ENCODE results near the gene NMNAT1. TPM values are rescaled to one million over a fixed set of nuclear protein-coding genes. Genes with fewer than 3 reads are reported as not detected.
"Not testable (repeated sequence)": the region's sequence is repeated elsewhere in the genome, so short reads cannot be mapped to it uniquely, and the experiment has no call there.

The NMNAT1 gene
- total RNA-seq, 1 donor from 2014 or later, result 7.9 TPM

- Histone ChIP-seq H3K27me3 (no peaks in the 10 kb centered on the region), H3K36me3 (no peaks in the 10 kb centered on the region), H3K27ac (no peak overlapping the region), H3K4me3 (no peak overlapping the region), H3K9me3 (no peaks in the 10 kb centered on the region), H3K4me1 (peaks cover 0 to 5% of the 10 kb centered on the region in 2 donors)
- TF ChIP-seq, protein P1, sequence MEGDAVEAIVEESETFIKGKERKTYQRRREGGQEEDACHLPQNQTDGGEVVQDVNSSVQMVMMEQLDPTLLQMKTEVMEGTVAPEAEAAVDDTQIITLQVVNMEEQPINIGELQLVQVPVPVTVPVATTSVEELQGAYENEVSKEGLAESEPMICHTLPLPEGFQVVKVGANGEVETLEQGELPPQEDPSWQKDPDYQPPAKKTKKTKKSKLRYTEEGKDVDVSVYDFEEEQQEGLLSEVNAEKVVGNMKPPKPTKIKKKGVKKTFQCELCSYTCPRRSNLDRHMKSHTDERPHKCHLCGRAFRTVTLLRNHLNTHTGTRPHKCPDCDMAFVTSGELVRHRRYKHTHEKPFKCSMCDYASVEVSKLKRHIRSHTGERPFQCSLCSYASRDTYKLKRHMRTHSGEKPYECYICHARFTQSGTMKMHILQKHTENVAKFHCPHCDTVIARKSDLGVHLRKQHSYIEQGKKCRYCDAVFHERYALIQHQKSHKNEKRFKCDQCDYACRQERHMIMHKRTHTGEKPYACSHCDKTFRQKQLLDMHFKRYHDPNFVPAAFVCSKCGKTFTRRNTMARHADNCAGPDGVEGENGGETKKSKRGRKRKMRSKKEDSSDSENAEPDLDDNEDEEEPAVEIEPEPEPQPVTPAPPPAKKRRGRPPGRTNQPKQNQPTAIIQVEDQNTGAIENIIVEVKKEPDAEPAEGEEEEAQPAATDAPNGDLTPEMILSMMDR (IDR thresholded peaks at IDR 0.05), result no peak
- intact Hi-C loops (cut with DNase I), result no loop called here
- no peak for DNase-seq (ENCODE audit: low spot score in 2 of 2)
These were observed 57.9 kb downstream of the NMNAT1 start for GRCh38 chr1:10001016-10001665.

- H3K4me1 ChIP-seq; H3K27ac ChIP-seq; DNase-seq (ENCODE audit: low spot score in 2 of 2); H3K36me3 ChIP-seq; H3K4me3 ChIP-seq; H3K27me3 ChIP-seq; H3K9me3 ChIP-seq; intact Hi-C loops (cut with DNase I): not testable (repeated sequence)
These were observed 62.0 kb downstream of the NMNAT1 start for GRCh38 chr1:10005248-10005647.

DNA sequence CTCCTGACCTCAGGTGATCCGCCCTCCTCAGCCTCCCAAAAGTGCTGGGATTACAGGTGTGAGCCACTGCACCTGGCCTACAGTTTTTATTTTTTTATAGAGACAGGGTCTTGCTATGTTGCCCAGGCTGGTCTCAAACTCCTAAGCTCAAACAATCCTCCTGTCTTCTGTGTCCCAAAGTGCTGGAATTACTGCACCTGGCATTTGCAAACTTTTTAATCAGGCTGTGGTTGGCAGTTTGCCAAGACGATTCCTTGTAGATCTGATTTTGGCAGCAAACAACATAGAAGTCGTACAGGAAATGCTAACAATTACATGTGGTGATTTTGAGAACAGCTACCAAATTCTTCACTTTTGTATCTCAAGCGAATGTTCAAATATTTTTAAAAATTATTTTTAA, 63.9 kb downstream of the NMNAT1 start:
- H3K27ac ChIP-seq, result no peak overlapping the region
- intact Hi-C loops (cut with DNase I), result no loop called here
- H3K4me3 ChIP-seq, result no peak overlapping the region
- H3K9me3 ChIP-seq, result no peaks in the 10 kb centered on the region
- TF ChIP-seq, protein P1 (IDR thresholded peaks at IDR 0.05), result no peak
- no peaks in the 10 kb centered on the region for H3K27me3 ChIP-seq
- no peaks in the 10 kb centered on the region for H3K4me1 ChIP-seq
- no peaks in the 10 kb centered on the region for H3K36me3 ChIP-seq
- no peak for DNase-seq (ENCODE audit: low spot score in 2 of 2)

DNA sequence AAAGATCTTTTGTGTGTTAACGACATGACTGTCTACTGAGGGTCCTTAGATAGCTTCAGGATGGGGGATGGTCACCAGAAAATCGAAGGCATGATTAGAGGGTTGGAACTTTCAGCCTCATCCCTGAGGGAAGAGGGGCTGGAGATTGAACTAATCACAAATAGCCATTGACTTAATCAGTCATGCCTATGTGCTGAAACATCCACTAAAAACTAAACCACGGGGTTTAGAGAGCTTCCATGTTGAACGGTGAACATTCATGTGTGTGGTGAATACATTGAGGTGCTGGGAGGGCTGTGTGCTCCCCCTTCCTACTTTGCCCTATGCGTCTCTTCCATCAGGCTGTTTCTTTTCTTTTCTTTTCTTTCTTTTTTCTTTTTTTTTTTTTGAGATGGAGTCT, 70.7 kb downstream of the NMNAT1 start:
- TF ChIP-seq, protein P1 (IDR thresholded peaks at IDR 0.05), result no peak
- no peak overlapping the region for H3K27ac ChIP-seq
- H3K9me3 ChIP-seq, result no peaks in the 10 kb centered on the region
- no peaks in the 10 kb centered on the region for H3K36me3 ChIP-seq
- intact Hi-C loops (cut with DNase I), result no loop called here
- H3K4me1 ChIP-seq, result peaks cover 4 to 9% of the 10 kb centered on the region in 2 donors
- DNase-seq (ENCODE audit: low spot score in 2 of 2), result no peak
- no peak overlapping the region for H3K4me3 ChIP-seq
- H3K27me3 ChIP-seq, result no peaks in the 10 kb centered on the region

- Histone ChIP-seq H3K4me1 (peaks cover 4 to 9% of the 10 kb centered on the region in 2 donors), H3K27ac (no peak overlapping the region), H3K9me3 (no peaks in the 10 kb centered on the region), H3K27me3 (no peaks in the 10 kb centered on the region), H3K4me3 (no peak overlapping the region), H3K36me3 (no peaks in the 10 kb centered on the region)
- intact Hi-C loops (cut with DNase I), result no loop called here
- TF ChIP-seq, protein P1 (IDR thresholded peaks at IDR 0.05), result no peak
- DNase-seq (ENCODE audit: low spot score in 2 of 2), result no peak
These were observed 76.3 kb downstream of the NMNAT1 start for GRCh38 chr1:10019561-10019960.

- intact Hi-C loops (cut with DNase I), result no loop called here
- H3K4me3 ChIP-seq, result no peak overlapping the region
- no peaks in the 10 kb centered on the region for H3K36me3 ChIP-seq
- TF ChIP-seq, protein P1 (IDR thresholded peaks at IDR 0.05), result no peak
- DNase-seq (ENCODE audit: low spot score in 2 of 2), result no peak
- peaks cover 4 to 9% of the 10 kb centered on the region in 2 donors for H3K4me1 ChIP-seq
- no peaks in the 10 kb centered on the region for H3K27me3 ChIP-seq
- no peaks in the 10 kb centered on the region for H3K9me3 ChIP-seq
- no peak overlapping the region for H3K27ac ChIP-seq
These were observed 76.8 kb downstream of the NMNAT1 start for GRCh38 chr1:10020086-10020485.

DNA sequence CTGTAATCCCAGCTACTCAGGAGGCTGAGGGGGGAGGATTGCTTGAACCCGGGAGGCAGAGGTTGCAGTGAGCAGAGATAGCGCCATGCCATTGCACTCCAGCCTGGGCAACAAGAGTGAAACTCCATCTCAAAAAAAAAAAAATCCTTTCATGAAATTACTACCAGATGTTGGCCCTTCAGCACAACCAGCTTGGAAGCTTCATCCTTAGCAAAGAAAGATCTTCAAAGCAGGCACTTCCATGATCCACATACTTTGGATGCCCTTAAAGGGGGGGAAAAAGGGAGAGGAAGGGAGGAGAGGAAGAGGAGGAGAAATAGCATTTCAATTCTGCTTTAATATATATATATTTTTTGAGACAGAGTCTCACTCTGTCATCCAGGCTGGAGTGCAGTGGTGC, 77.4 kb downstream of the NMNAT1 start:
- H3K27me3 ChIP-seq; intact Hi-C loops (cut with DNase I): not testable (repeated sequence)

DNA sequence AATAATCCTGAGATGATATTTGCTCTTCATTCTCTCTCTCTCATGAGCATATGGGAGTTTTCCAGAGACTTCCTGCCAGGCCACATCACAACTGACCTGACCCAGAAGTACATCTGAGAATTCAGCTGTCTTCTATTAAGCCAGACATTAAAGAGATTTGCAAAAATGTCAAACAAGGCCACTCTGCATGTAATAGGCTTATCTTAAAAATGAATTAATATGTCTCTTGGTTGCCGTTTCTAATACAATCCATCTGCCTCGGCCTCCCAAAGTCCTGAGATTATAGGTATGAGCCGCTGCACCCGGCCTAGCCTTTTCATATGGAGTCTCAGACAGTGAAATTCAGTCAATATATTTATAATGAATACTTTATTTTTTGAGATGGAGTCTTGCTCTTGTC, 78.7 kb downstream of the NMNAT1 start:
- H3K4me3 ChIP-seq; H3K27ac ChIP-seq; DNase-seq (ENCODE audit: low spot score in 2 of 2); H3K4me1 ChIP-seq; H3K27me3 ChIP-seq; H3K36me3 ChIP-seq; intact Hi-C loops (cut with DNase I); H3K9me3 ChIP-seq: not testable (repeated sequence)

More for the DNA sequence above, 77.4 kb downstream of the NMNAT1 start:
- H3K4me3 ChIP-seq; H3K9me3 ChIP-seq; H3K4me1 ChIP-seq; H3K27ac ChIP-seq; DNase-seq (ENCODE audit: low spot score in 2 of 2); H3K36me3 ChIP-seq: not testable (repeated sequence)

All from ascending aorta (tissue), 2 donors.